Adrenal gland (tissue), 5 donors: Measurements from ENCODE around the gene TFDP1.

Source experiments
- POLR2A ChIP-seq, 2 donors: fragments of 450-650 bp; IDR thresholded peaks; one replicate each; pipeline ENCODE4 v1.6.1; 2017; ENCODE audit warnings: antibody characterized with exemption in 2 of 2, mild to moderate bottlenecking in 2 of 2, moderate library complexity in 1 of 2
- TF ChIP-seq, protein P1 (sequence below), 6 experiments: fragments of 450-650 bp in 4 of 6; fragments of 200-600 bp in 2 of 6; sonication (generic) in 1 of 6; IDR thresholded peaks; 1 replicate in 5 of 6; 2 replicates in 1 of 6; pipeline versions ENCODE4 v1.5.1 to v1.8.0; 2016 to 2021; ENCODE audit warnings: antibody characterized with exemption in 6 of 6, mild to moderate bottlenecking in 2 of 6, moderate library complexity in 1 of 6
- donor health status: DM: no; HTN: no; CAD: no.

DNA sequence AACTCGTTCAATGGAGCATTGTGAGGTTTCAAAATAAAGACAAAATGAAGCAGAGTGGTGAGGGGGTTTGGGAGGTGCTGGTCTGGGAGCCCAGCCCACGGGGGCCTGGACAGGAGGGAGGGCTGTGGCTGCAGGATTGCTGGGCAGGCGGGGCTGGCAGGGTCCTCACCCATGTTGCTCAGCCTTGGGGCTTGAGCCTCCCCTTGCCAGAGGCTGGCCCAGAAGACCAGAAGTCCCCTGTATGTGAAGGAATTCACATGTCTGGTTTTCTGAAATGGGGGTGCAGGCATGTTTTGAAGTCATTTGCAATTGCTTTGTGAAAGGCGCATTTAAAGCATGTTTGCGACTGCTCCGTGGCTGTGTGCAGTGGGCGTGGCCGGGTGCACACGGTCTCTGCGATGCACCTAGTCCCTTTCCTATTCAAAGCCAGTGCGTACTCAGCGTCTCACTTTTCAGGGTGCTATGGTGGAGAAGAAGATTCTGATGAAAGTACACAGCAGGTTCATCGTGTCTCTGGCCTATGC lies 84.7 kb downstream of the TFDP1 start:
- TF ChIP-seq, protein P1, sequence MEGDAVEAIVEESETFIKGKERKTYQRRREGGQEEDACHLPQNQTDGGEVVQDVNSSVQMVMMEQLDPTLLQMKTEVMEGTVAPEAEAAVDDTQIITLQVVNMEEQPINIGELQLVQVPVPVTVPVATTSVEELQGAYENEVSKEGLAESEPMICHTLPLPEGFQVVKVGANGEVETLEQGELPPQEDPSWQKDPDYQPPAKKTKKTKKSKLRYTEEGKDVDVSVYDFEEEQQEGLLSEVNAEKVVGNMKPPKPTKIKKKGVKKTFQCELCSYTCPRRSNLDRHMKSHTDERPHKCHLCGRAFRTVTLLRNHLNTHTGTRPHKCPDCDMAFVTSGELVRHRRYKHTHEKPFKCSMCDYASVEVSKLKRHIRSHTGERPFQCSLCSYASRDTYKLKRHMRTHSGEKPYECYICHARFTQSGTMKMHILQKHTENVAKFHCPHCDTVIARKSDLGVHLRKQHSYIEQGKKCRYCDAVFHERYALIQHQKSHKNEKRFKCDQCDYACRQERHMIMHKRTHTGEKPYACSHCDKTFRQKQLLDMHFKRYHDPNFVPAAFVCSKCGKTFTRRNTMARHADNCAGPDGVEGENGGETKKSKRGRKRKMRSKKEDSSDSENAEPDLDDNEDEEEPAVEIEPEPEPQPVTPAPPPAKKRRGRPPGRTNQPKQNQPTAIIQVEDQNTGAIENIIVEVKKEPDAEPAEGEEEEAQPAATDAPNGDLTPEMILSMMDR (IDR thresholded peaks at IDR 0.05): no peak
- no peak for TF ChIP-seq POLR2A (IDR thresholded peaks at IDR 0.05)
